NCI-H187 (cell line): ENCODE data around the gene PRKG1.
A peak's percentile ranks its signal among the peaks of the same experiment; 100 is the strongest.
"Not testable (repeated sequence)": the region's sequence is repeated elsewhere in the genome, so short reads cannot be mapped to it uniquely, and the experiment has no call there.

Experiments
- DNase-seq, 2 experiments: peaks; one replicate each; lab custom pipeline; 2025; lab: John Stamatoyannopoulos, UW

The PRKG1 gene

GRCh38 chr10:51377932-51378599 lies 303.8 kb downstream of the PRKG1 start:
- DNase-seq, result no peak

GRCh38 chr10:51382181-51382580 lies 307.9 kb downstream of the PRKG1 start:
- DNase-seq, result no peak

- DNase-seq, result no peak
Observed at GRCh38 chr10:51384971-51385370, 310.7 kb downstream of the PRKG1 start.

- DNase-seq, result no peak
Observed at GRCh38 chr10:51386248-51386885, 312.1 kb downstream of the PRKG1 start.

- no peak for DNase-seq
Observed at GRCh38 chr10:51389415-51390321, 315.4 kb downstream of the PRKG1 start.

- not testable (repeated sequence) for DNase-seq
Observed at GRCh38 chr10:51393006-51393405, 318.7 kb downstream of the PRKG1 start.

GRCh38 chr10:51394039-51394438 lies 319.8 kb downstream of the PRKG1 start:
- DNase-seq, result no peak

- no peak for DNase-seq
Observed at GRCh38 chr10:51397244-51397643, 323.0 kb downstream of the PRKG1 start.

GRCh38 chr10:51397695-51398094 lies 323.4 kb downstream of the PRKG1 start:
- DNase-seq, result peak in 1 of 2 experiments; percentile 7

GRCh38 chr10:51399840-51400239 lies 325.6 kb downstream of the PRKG1 start:
- DNase-seq, result no peak

- DNase-seq, result no peak
Observed at GRCh38 chr10:51400392-51401096, 326.3 kb downstream of the PRKG1 start.

- no peak for DNase-seq
Observed at GRCh38 chr10:51403521-51403920, 329.2 kb downstream of the PRKG1 start.

- no peak for DNase-seq
Observed at GRCh38 chr10:51405580-51406351, 331.5 kb downstream of the PRKG1 start.

- DNase-seq, result no peak
Observed at GRCh38 chr10:51406581-51406980, 332.3 kb downstream of the PRKG1 start.

GRCh38 chr10:51416494-51416893 lies 342.2 kb downstream of the PRKG1 start:
- DNase-seq, result no peak

- no peak for DNase-seq
Observed at GRCh38 chr10:51419196-51420093, 345.2 kb downstream of the PRKG1 start.

GRCh38 chr10:51421853-51422252 lies 347.6 kb downstream of the PRKG1 start:
- no peak for DNase-seq

GRCh38 chr10:51422311-51423120 lies 348.2 kb downstream of the PRKG1 start:
- no peak for DNase-seq

GRCh38 chr10:51423121-51423452 lies 348.8 kb downstream of the PRKG1 start:
- no peak for DNase-seq

GRCh38 chr10:51425431-51425830 lies 351.1 kb downstream of the PRKG1 start:
- no peak for DNase-seq
